Endothelial cell of umbilical vein (primary cell): ENCODE measurements around the gene JPH3. TPM values are rescaled to one million over a fixed set of nuclear protein-coding genes. Genes with fewer than 3 reads are reported as not detected.

ENCODE experiments used
- BruUV-seq: library from RNA; stranded (reverse); fragments of 400-500 nt; replicated peaks from 2 replicates; lab custom pipeline; 2021; lab: Mats Ljungman, UMichigan
- CTCF ChIA-PET: fragments of 300-600, 350-600 bp; sonication (Branson Sonifier 250); formaldehyde crosslinking; loops from one replicate; lab custom pipeline; 2021; ENCODE audit warnings: antibody characterized with exemption, inconsistent platforms; lab: Charles Lee
- POLR2A ChIA-PET: fragments of 300-600, 350-600 bp; sonication (Branson Sonifier 250); formaldehyde crosslinking; loops from one replicate; lab custom pipeline; 2021; ENCODE audit warnings: antibody characterized with exemption, inconsistent platforms; lab: Charles Lee
- DNase-seq: peaks from one replicate; pipeline ENCODE4 v3.0.0-alpha.2; 2011; ENCODE audit warnings: low read depth, low spot score
- FAIRE-seq: peaks from 2 replicates; lab custom pipeline; 2011; peaks lifted over from hg19 to GRCh38; lab: Jason Lieb, UNC
- H2AFZ ChIP-seq: 2 replicates; pipeline ENCODE4 v1.6.0; 2012; ENCODE audit warnings: low read depth, low read length, control low read depth, inconsistent platforms
- H3K27ac ChIP-seq: 2 replicates; pipeline ENCODE4 v1.5.1; 2011; ENCODE audit warnings: low read depth, mild to moderate bottlenecking, control low read depth, low read length, moderate library complexity; ENCODE audit not compliant: insufficient read depth
- H3K27me3 ChIP-seq, 2 experiments: 2 replicates each; pipeline versions ENCODE4 v1.6.0 to v1.6.1; 2011; ENCODE audit warnings: low read length in 2 of 2, mixed read lengths in 1 of 2; ENCODE audit not compliant: control insufficient read depth in 2 of 2, insufficient read depth in 2 of 2
- H3K36me3 ChIP-seq, 2 experiments: 2 replicates in 1 of 2; 3 replicates in 1 of 2; pipeline ENCODE4 v1.5.1; 2011; ENCODE audit warnings: low read length in 2 of 2, mild to moderate bottlenecking in 1 of 2, moderate library complexity in 1 of 2; ENCODE audit not compliant: control insufficient read depth in 2 of 2, insufficient read depth in 2 of 2; ENCODE audit errors: extremely low read depth in 1 of 2
- H3K4me1 ChIP-seq: 3 replicates; pipeline ENCODE4 v1.5.1; 2011; ENCODE audit warnings: mild to moderate bottlenecking, low read length; ENCODE audit not compliant: control insufficient read depth, insufficient read depth; ENCODE audit errors: extremely low read depth
- H3K4me2 ChIP-seq: 2 replicates; pipeline ENCODE4 v1.6.1; 2011; ENCODE audit warnings: low read length, control low read depth, mixed read lengths; ENCODE audit not compliant: insufficient read depth
- H3K4me3 ChIP-seq, 3 experiments: fragments of 200-600 bp in 1 of 3; sonication (generic), shearing (Covaris generic) in 1 of 3; replicated peaks in 1 of 3; 2 replicates each; pipeline ENCODE4 v1.5.1; 2011 to 2016; ENCODE audit warnings: control low read depth in 3 of 3, low read length in 3 of 3, mild to moderate bottlenecking in 2 of 3, inconsistent platforms in 1 of 3, low read depth in 1 of 3, moderate library complexity in 1 of 3; ENCODE audit not compliant: insufficient read depth in 1 of 3
- H3K79me2 ChIP-seq: 2 replicates; pipeline ENCODE4 v1.6.0; 2012; ENCODE audit warnings: low read length, inconsistent platforms; ENCODE audit not compliant: control insufficient read depth, insufficient read depth
- H3K9ac ChIP-seq: replicated peaks from 2 replicates; pipeline ENCODE3; 2011; ENCODE audit warnings: low read length, control low read depth; ENCODE audit not compliant: insufficient read depth; ENCODE audit errors: extremely low read depth
- H3K9me1 ChIP-seq: replicated peaks from 3 replicates; pipeline ENCODE4 v1.6.0; 2011; ENCODE audit warnings: mild to moderate bottlenecking, low read length; ENCODE audit not compliant: control insufficient read depth, insufficient read depth; ENCODE audit errors: extremely low read depth
- H3K9me3 ChIP-seq: replicated peaks from 2 replicates; pipeline ENCODE4 v1.5.1; 2012; ENCODE audit warnings: low read length, inconsistent platforms; ENCODE audit not compliant: control insufficient read depth, insufficient read depth
- H4K20me1 ChIP-seq: replicated peaks from 2 replicates; pipeline ENCODE3; 2011; ENCODE audit warnings: mild to moderate bottlenecking, low read length; ENCODE audit not compliant: control insufficient read depth, insufficient read depth; ENCODE audit errors: extremely low read depth
- EZH2 ChIP-seq: IDR thresholded peaks from 2 replicates; pipeline ENCODE4 v1.6.1; 2012; ENCODE audit warnings: borderline replicate concordance, low read depth, mild to moderate bottlenecking, moderate library complexity, low read length, inconsistent platforms; ENCODE audit not compliant: severe bottlenecking
- FOS ChIP-seq: IDR thresholded peaks from 2 replicates; pipeline ENCODE4 v1.6.1; 2011; ENCODE audit warnings: mild to moderate bottlenecking, low read length, moderate library complexity, borderline replicate concordance; ENCODE audit not compliant: insufficient read depth
- GATA2 ChIP-seq: IDR thresholded peaks from 2 replicates; pipeline ENCODE4 v1.7.0; 2011; ENCODE audit warnings: low read depth, mild to moderate bottlenecking, moderate library complexity, mixed read lengths, low read length; ENCODE audit not compliant: insufficient read length, insufficient read depth
- JUN ChIP-seq: IDR thresholded peaks from 2 replicates; pipeline ENCODE4 v1.6.1; 2011; ENCODE audit warnings: borderline replicate concordance, low read depth; ENCODE audit not compliant: insufficient read length, insufficient read depth
- MYC ChIP-seq: IDR thresholded peaks from one replicate; pipeline ENCODE4 v1.6.1; 2011; ENCODE audit warnings: mild to moderate bottlenecking, low read depth, low read length
- POLR2A ChIP-seq: IDR thresholded peaks from 2 replicates; pipeline ENCODE4 v1.6.1; 2012; ENCODE audit warnings: low read depth, mild to moderate bottlenecking, control low read depth, low read length
- POLR2AphosphoS5 ChIP-seq: IDR thresholded peaks from 2 replicates; pipeline ENCODE4 v1.6.1; 2012; ENCODE audit warnings: low read depth, mild to moderate bottlenecking, control low read depth, low read length, moderate library complexity; ENCODE audit not compliant: insufficient read depth
- dilution Hi-C: fragments of 300-500 bp; cut with MboI; formaldehyde crosslinking; loops from one replicate; pipeline ENCODE4 v1.15.0; 2019; ENCODE audit warnings: low sequenced_read_pairs; ENCODE audit not compliant: extremely low pct_ligation_motif_present
- intact Hi-C: fragments of 100-400 bp; cut with micrococcal nuclease; formaldehyde crosslinking; loops from one replicate; pipeline ENCODE4 v1.10.0; 2022
- polyA plus RNA-seq, 4 experiments: library from polyadenylated mRNA; depleted of rRNA in 3 of 4; stranded (reverse) in 3 of 4; unstranded in 1 of 4; fragments of >200 nt; gene quantifications; 2 replicates each; pipeline versions ENCODE4 v1.2.1 to v1.2.3, GENCODE V29; 2011 to 2012; ENCODE audit warnings: missing spikeins in 1 of 4
- total RNA-seq: library from RNA; stranded (reverse); gene quantifications from 2 replicates; pipeline ENCODE4 v1.2.3, GENCODE V29; 2021
- TF ChIP-seq, protein P1 (sequence below): IDR thresholded peaks from 2 replicates; pipeline ENCODE4 v1.6.1; 2011; ENCODE audit not compliant: insufficient read depth, insufficient read length
- TF ChIP-seq, protein P2 (sequence below), 2 donors: IDR thresholded peaks; 1 replicate in 1 of 2; 2 replicates in 1 of 2; pipeline ENCODE4 v1.5.1; 2011; ENCODE audit warnings: low read length in 2 of 2, mild to moderate bottlenecking in 2 of 2, moderate library complexity in 2 of 2, control low read depth in 1 of 2, inconsistent platforms in 1 of 2, low read depth in 1 of 2; ENCODE audit not compliant: insufficient read depth in 1 of 2; ENCODE audit errors: extremely low read depth in 1 of 2

JPH3 gene
- total and polyA plus RNA-seq, 2 donors (not counting 3 experiments of a cell fraction or from before 2014, with no cell fraction given) = 0.22 to 0.30 TPM

DNA sequence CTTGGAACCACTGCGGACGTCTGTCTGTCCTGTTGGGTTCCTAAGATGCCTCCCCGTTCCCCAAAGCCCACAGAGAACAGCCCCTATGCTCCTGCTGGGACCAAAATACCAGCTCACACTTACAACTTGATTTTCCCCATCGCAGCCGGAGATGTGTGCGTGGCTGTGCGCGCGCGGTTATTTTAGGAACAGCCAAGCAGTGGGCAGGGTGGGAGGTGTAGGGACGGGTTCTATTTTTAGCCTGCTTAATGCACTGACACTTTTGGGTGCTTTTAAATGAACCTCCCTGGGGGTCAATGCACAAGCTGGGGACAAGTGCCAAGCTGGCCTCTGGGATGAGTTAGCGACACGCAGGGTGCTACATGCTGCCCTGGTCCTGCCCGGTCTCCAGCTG lies 89.4 kb downstream of the JPH3 start:
- Histone ChIP-seq H3K9ac (no peak overlapping the region), H3K9me3 (no peaks in the 10 kb centered on the region), H3K4me2 (no peak overlapping the region), H3K27ac (no peak overlapping the region), H2AFZ (no peak overlapping the region), H3K9me1 (no peaks in the 10 kb centered on the region), H4K20me1 (no peaks in the 10 kb centered on the region), H3K4me3 (no peak overlapping the region), H3K36me3 (peaks cover 0 to 2% of the 10 kb centered on the region in 2 experiments), H3K4me1 (no peaks in the 10 kb centered on the region), H3K79me2 (no peaks in the 10 kb centered on the region), H3K27me3 (no peaks in the 10 kb centered on the region)
- ChIA-PET POLR2A (no interaction called here), CTCF (interaction anchor here (0.9 to 1.6 kb wide), 3 partner anchors 10 to 78 kb away, joined by 4 to 6 read pairs (median 5); no protein-coding TSS in a partner anchor)
- DNase-seq = no peak
- no TSS peak for BruUV-seq
- no peak for FAIRE-seq
- TF ChIP-seq MYC (no peak), POLR2A (no peak)
- TF ChIP-seq, protein P1, sequence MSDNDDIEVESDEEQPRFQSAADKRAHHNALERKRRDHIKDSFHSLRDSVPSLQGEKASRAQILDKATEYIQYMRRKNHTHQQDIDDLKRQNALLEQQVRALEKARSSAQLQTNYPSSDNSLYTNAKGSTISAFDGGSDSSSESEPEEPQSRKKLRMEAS = no peak
- dilution Hi-C loops = no loop called here
- intact Hi-C loops = no loop called here

GRCh38 chr16:87692176-87692575 lies 89.9 kb downstream of the JPH3 start:
- Histone ChIP-seq H4K20me1 (no peaks in the 10 kb centered on the region), H3K27ac (no peak overlapping the region), H3K4me3 (no peak overlapping the region), H3K79me2 (no peaks in the 10 kb centered on the region), H3K9ac (no peak overlapping the region), H3K9me1 (no peaks in the 10 kb centered on the region), H2AFZ (no peak overlapping the region), H3K36me3 (peaks cover 0 to 2% of the 10 kb centered on the region in 2 experiments), H3K9me3 (no peaks in the 10 kb centered on the region), H3K27me3 (no peaks in the 10 kb centered on the region), H3K4me1 (no peaks in the 10 kb centered on the region), H3K4me2 (no peak overlapping the region)
- no TSS peak for BruUV-seq
- TF ChIP-seq JUN (no peak), EZH2 (no peak), MYC (no peak), POLR2AphosphoS5 (no peak), GATA2 (no peak), POLR2A (no peak), FOS (no peak)
- TF ChIP-seq, protein P1 = no peak
- TF ChIP-seq, protein P2, sequence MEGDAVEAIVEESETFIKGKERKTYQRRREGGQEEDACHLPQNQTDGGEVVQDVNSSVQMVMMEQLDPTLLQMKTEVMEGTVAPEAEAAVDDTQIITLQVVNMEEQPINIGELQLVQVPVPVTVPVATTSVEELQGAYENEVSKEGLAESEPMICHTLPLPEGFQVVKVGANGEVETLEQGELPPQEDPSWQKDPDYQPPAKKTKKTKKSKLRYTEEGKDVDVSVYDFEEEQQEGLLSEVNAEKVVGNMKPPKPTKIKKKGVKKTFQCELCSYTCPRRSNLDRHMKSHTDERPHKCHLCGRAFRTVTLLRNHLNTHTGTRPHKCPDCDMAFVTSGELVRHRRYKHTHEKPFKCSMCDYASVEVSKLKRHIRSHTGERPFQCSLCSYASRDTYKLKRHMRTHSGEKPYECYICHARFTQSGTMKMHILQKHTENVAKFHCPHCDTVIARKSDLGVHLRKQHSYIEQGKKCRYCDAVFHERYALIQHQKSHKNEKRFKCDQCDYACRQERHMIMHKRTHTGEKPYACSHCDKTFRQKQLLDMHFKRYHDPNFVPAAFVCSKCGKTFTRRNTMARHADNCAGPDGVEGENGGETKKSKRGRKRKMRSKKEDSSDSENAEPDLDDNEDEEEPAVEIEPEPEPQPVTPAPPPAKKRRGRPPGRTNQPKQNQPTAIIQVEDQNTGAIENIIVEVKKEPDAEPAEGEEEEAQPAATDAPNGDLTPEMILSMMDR (IDR thresholded peaks at IDR 0.05; ENCODE audit: extremely low read depth in 1 of 2, insufficient read depth in 1 of 2, low read depth in 1 of 2, low read length in 2 of 2) = no peak
- DNase-seq = no peak
- dilution Hi-C loops = no loop called here
- CTCF ChIA-PET = interaction anchor here (0.9 to 1.6 kb wide), 3 partner anchors 10 to 78 kb away, joined by 4 to 6 read pairs (median 5); no protein-coding TSS in a partner anchor
- no peak for FAIRE-seq
- intact Hi-C loops = no loop called here
- POLR2A ChIA-PET = no interaction called here
